NCI-H524 (cell line): ENCODE measurements around the gene UGT1A8.
"Not testable (repeated sequence)": the region's sequence is repeated elsewhere in the genome, so short reads cannot be mapped to it uniquely, and the experiment has no call there.

ENCODE experiments used
- DNase-seq, 2 experiments: peaks; one replicate each; lab custom pipeline; 2025; lab: John Stamatoyannopoulos, UW

The UGT1A8 gene

GRCh38 chr2:233718552-233718951 lies 101.1 kb downstream of the UGT1A8 start, which contains the start of gene UGT1A4:
UGT1A4 (plus strand) TSS chr2:233718736; CDS start chr2:233718821, 85 bp downstream.
- no peak for DNase-seq

GRCh38 chr2:233728723-233729301 lies 111.4 kb downstream of the UGT1A8 start, which contains the start of gene UGT1A3:
UGT1A3 (plus strand) TSS chr2:233729042; CDS start chr2:233729127, 85 bp downstream.
- DNase-seq, result no peak

GRCh38 chr2:233736868-233737653 lies 119.6 kb downstream of the UGT1A8 start:
- DNase-seq, result not testable (repeated sequence)

GRCh38 chr2:233740870-233741269 lies 123.4 kb downstream of the UGT1A8 start:
- no peak for DNase-seq

- no peak for DNase-seq
These were observed 126.2 kb downstream of the UGT1A8 start for GRCh38 chr2:233743464-233744259.

GRCh38 chr2:233745073-233745755 lies 127.8 kb downstream of the UGT1A8 start:
- DNase-seq, result no peak

GRCh38 chr2:233745838-233746237 lies 128.4 kb downstream of the UGT1A8 start:
- not testable (repeated sequence) for DNase-seq

- no peak for DNase-seq
These were observed 129.2 kb downstream of the UGT1A8 start for GRCh38 chr2:233746475-233747282.

- no peak for DNase-seq
These were observed 129.8 kb downstream of the UGT1A8 start for GRCh38 chr2:233747283-233747544.

GRCh38 chr2:233750689-233751088 lies 133.3 kb downstream of the UGT1A8 start:
- DNase-seq, result not testable (repeated sequence)

- not testable (repeated sequence) for DNase-seq
These were observed 134.0 kb downstream of the UGT1A8 start for GRCh38 chr2:233751212-233752009.

GRCh38 chr2:233754872-233755611 lies 137.6 kb downstream of the UGT1A8 start:
- DNase-seq, result no peak

- DNase-seq, result no peak
These were observed 139.1 kb downstream of the UGT1A8 start for GRCh38 chr2:233756429-233757081.

GRCh38 chr2:233758141-233758540 lies 140.7 kb downstream of the UGT1A8 start:
- DNase-seq, result no peak

GRCh38 chr2:233758849-233759248 lies 141.4 kb downstream of the UGT1A8 start:
- no peak for DNase-seq

- no peak for DNase-seq
These were observed 142.6 kb downstream of the UGT1A8 start, which contains the start of gene UGT1A1 for GRCh38 chr2:233760043-233760442. UGT1A1 (plus strand) TSS chr2:233760270; CDS start chr2:233760288, 18 bp downstream.

GRCh38 chr2:233761040-233761769 lies 143.8 kb downstream of the UGT1A8 start:
- no peak for DNase-seq

GRCh38 chr2:233764264-233764663 lies 146.8 kb downstream of the UGT1A8 start:
- DNase-seq, result no peak
